NCI-H128 (cell line): ENCODE results near the gene IL31RA.

Experiments used
- DNase-seq: peaks from one replicate; lab custom pipeline; 2025; ENCODE audit not compliant: unreplicated experiment; lab: John Stamatoyannopoulos, UW

Gene IL31RA

GRCh38 chr5:55858104-55858503 lies 6.9 kb downstream of the IL31RA start:
- no peak for DNase-seq

GRCh38 chr5:55860288-55860687 lies 9.1 kb downstream of the IL31RA start:
- DNase-seq = no peak

- no peak for DNase-seq
Observed at GRCh38 chr5:55860709-55861108, 9.6 kb downstream of the IL31RA start.

GRCh38 chr5:55864606-55865541 lies 13.7 kb downstream of the IL31RA start:
- DNase-seq = no peak

GRCh38 chr5:55865831-55866230 lies 14.7 kb downstream of the IL31RA start:
- DNase-seq = no peak

- DNase-seq = no peak
Observed at GRCh38 chr5:55866485-55866884, 15.3 kb downstream of the IL31RA start.

- no peak for DNase-seq
Observed at GRCh38 chr5:55866934-55867333, 15.8 kb downstream of the IL31RA start.

- no peak for DNase-seq
Observed at GRCh38 chr5:55868846-55869245, 17.7 kb downstream of the IL31RA start.

GRCh38 chr5:55869847-55870246 lies 18.7 kb downstream of the IL31RA start:
- no peak for DNase-seq

GRCh38 chr5:55873234-55873633 lies 22.1 kb downstream of the IL31RA start:
- DNase-seq = no peak

GRCh38 chr5:55877655-55878054 lies 26.5 kb downstream of the IL31RA start:
- no peak for DNase-seq

GRCh38 chr5:55880453-55880852 lies 29.3 kb downstream of the IL31RA start:
- DNase-seq = no peak

GRCh38 chr5:55885359-55885758 lies 34.2 kb downstream of the IL31RA start:
- DNase-seq = no peak

- no peak for DNase-seq
Observed at GRCh38 chr5:55888205-55888604, 37.0 kb downstream of the IL31RA start.

GRCh38 chr5:55892479-55892878 lies 41.3 kb downstream of the IL31RA start:
- no peak for DNase-seq

GRCh38 chr5:55894135-55894534 lies 43.0 kb downstream of the IL31RA start:
- no peak for DNase-seq

GRCh38 chr5:55895346-55895745 lies 44.2 kb downstream of the IL31RA start:
- no peak for DNase-seq

GRCh38 chr5:55896238-55896637 lies 45.1 kb downstream of the IL31RA start:
- no peak for DNase-seq

GRCh38 chr5:55896663-55897062 lies 45.5 kb downstream of the IL31RA start:
- no peak for DNase-seq

GRCh38 chr5:55897206-55897894 lies 46.2 kb downstream of the IL31RA start:
- DNase-seq = no peak

GRCh38 chr5:55897905-55898304 lies 46.7 kb downstream of the IL31RA start:
- no peak for DNase-seq

- no peak for DNase-seq
Observed at GRCh38 chr5:55899344-55899743, 48.2 kb downstream of the IL31RA start.
